IMR-90 (cell line): ENCODE data around the gene HECTD1. TPM values are rescaled to one million over a fixed set of nuclear protein-coding genes. Genes with fewer than 3 reads are reported as not detected.
A peak's percentile ranks its signal among the peaks of the same experiment; 100 is the strongest.

Experiments
- ATAC-seq: fragments of 200-7000 bp; cut with Tn5 transposase; 2 replicates; pipeline ENCODE4 v1.9.1; 2020; ENCODE audit warnings: low read depth, mild to moderate bottlenecking, moderate library complexity
- BruUV-seq: library from RNA; stranded (reverse); fragments of 400-500 nt; replicated peaks from 2 replicates; lab custom pipeline; 2021; lab: Mats Ljungman, UMichigan
- CTCF ChIA-PET: fragments of 300-600 bp; formaldehyde crosslinking; extraction: SDS; loops from one replicate; lab custom pipeline; 2021; ENCODE audit warnings: antibody characterized with exemption; lab: Yijun Ruan, JAX
- POLR2A ChIA-PET: fragments of 300-600 bp; sonication (Branson Sonifier 250); formaldehyde crosslinking; loops from one replicate; lab custom pipeline; 2022; ENCODE audit warnings: antibody characterized with exemption; ENCODE audit not compliant: unreplicated experiment; lab: Charles Lee
- DNase-seq: peaks from one replicate; pipeline ENCODE4 v3.0.0; 2013
- H2AFZ ChIP-seq: replicated peaks from 2 replicates; pipeline ENCODE3; 2013; ENCODE audit warnings: low read length, mild to moderate bottlenecking; ENCODE audit not compliant: poor library complexity
- H2AK5ac ChIP-seq: 2 replicates; pipeline ENCODE4 v1.6.1; 2013; ENCODE audit warnings: low read depth, low read length, inconsistent platforms
- H2AK9ac ChIP-seq: replicated peaks from 2 replicates; pipeline ENCODE3; 2013; ENCODE audit warnings: mild to moderate bottlenecking, low read depth, low read length, moderate library complexity; ENCODE audit not compliant: poor library complexity
- H2BK120ac ChIP-seq: 2 replicates; pipeline ENCODE4 v1.6.1; 2013; ENCODE audit warnings: low read depth, low read length, inconsistent platforms
- H2BK15ac ChIP-seq: 3 replicates; pipeline ENCODE4 v1.6.1; 2013; ENCODE audit warnings: low read depth, low read length, inconsistent platforms
- H2BK20ac ChIP-seq: 2 replicates; pipeline ENCODE4 v1.6.1; 2013; ENCODE audit warnings: low read depth, mild to moderate bottlenecking, inconsistent platforms, low read length, moderate library complexity
- H2BK5ac ChIP-seq: 2 replicates; pipeline ENCODE4 v1.6.1; 2013; ENCODE audit warnings: mild to moderate bottlenecking, low read depth, low read length, inconsistent platforms; ENCODE audit not compliant: poor library complexity, severe bottlenecking
- H3K14ac ChIP-seq: replicated peaks from 2 replicates; pipeline ENCODE4 v1.6.1; 2013; ENCODE audit warnings: low read depth, low read length, inconsistent platforms
- H3K18ac ChIP-seq: 2 replicates; pipeline ENCODE4 v1.6.1; 2013; ENCODE audit warnings: low read depth, low read length, control low read depth
- H3K23ac ChIP-seq: 2 replicates; pipeline ENCODE4 v1.6.1; 2013; ENCODE audit warnings: low read depth, low read length, inconsistent platforms
- H3K27ac ChIP-seq: 2 replicates; pipeline ENCODE4 v1.5.1; 2013; ENCODE audit warnings: mild to moderate bottlenecking, control low read depth, low read length; ENCODE audit not compliant: insufficient read depth
- H3K27me3 ChIP-seq: 2 replicates; pipeline ENCODE4 v1.6.1; 2013; ENCODE audit warnings: low read length; ENCODE audit not compliant: control insufficient read depth, insufficient read depth
- H3K36me3 ChIP-seq: 2 replicates; pipeline ENCODE4 v1.6.1; 2013; ENCODE audit warnings: low read length, mixed read lengths; ENCODE audit not compliant: control insufficient read depth, insufficient read depth
- H3K4ac ChIP-seq: 2 replicates; pipeline ENCODE4 v1.6.1; 2013; ENCODE audit warnings: low read depth, low read length, inconsistent platforms
- H3K4me1 ChIP-seq: 2 replicates; pipeline ENCODE4 v1.6.1; 2013; ENCODE audit warnings: low read length, mixed read lengths; ENCODE audit not compliant: control insufficient read depth, insufficient read depth
- H3K4me2 ChIP-seq: 2 replicates; pipeline ENCODE4 v1.6.1; 2013; ENCODE audit warnings: low read depth, mild to moderate bottlenecking, control low read depth, low read length, moderate library complexity
- H3K4me3 ChIP-seq: 2 replicates; pipeline ENCODE4 v1.5.1; 2013; ENCODE audit warnings: low read depth, mild to moderate bottlenecking, control low read depth, low read length, moderate library complexity; ENCODE audit not compliant: insufficient read depth
- H3K56ac ChIP-seq: 2 replicates; pipeline ENCODE4 v1.6.1; 2013; ENCODE audit warnings: low read length, inconsistent platforms; ENCODE audit not compliant: insufficient read depth; ENCODE audit errors: extremely low read depth
- H3K79me1 ChIP-seq, 2 experiments: 2 replicates each; pipeline ENCODE4 v1.6.1; 2013; ENCODE audit warnings: low read length in 2 of 2, inconsistent platforms in 1 of 2, low read depth in 1 of 2
- H3K9ac ChIP-seq: 2 replicates; pipeline ENCODE4 v1.6.1; 2013; ENCODE audit warnings: low read depth, low read length, control low read depth
- H3K9me1 ChIP-seq: 2 replicates; pipeline ENCODE4 v1.6.1; 2013; ENCODE audit warnings: low read length, inconsistent platforms; ENCODE audit not compliant: insufficient read depth
- H3K9me3 ChIP-seq: 2 replicates; pipeline ENCODE4 v1.6.1; 2013; ENCODE audit warnings: low read length; ENCODE audit not compliant: control insufficient read depth, insufficient read depth
- H4K20me1 ChIP-seq: 2 replicates; pipeline ENCODE4 v1.6.1; 2013; ENCODE audit warnings: low read length, inconsistent platforms; ENCODE audit not compliant: insufficient read depth
- H4K5ac ChIP-seq: 2 replicates; pipeline ENCODE4 v1.6.1; 2013; ENCODE audit warnings: mild to moderate bottlenecking, low read depth, low read length, control low read depth
- H4K8ac ChIP-seq, 2 experiments: 2 replicates each; pipeline ENCODE4 v1.6.1; 2013; ENCODE audit warnings: low read depth in 2 of 2, low read length in 2 of 2, control low read depth in 1 of 2, inconsistent platforms in 1 of 2
- H4K91ac ChIP-seq: 2 replicates; pipeline ENCODE4 v1.6.1; 2013; ENCODE audit warnings: low read depth, low read length, inconsistent platforms; ENCODE audit not compliant: insufficient read depth
- BHLHE40 ChIP-seq: fragments of 150-350 bp; IDR thresholded peaks from 2 replicates; pipeline ENCODE4 v1.6.1; 2016; ENCODE audit warnings: mild to moderate bottlenecking, low read depth, low read length
- CEBPB ChIP-seq: IDR thresholded peaks from 2 replicates; pipeline ENCODE4 v1.6.1; 2012; ENCODE audit warnings: low read depth, low read length, improper control_type of control experiment
- CHD1 ChIP-seq: IDR thresholded peaks from 2 replicates; pipeline ENCODE4 v1.6.1; 2012; ENCODE audit warnings: low read depth, low read length, improper control_type of control experiment
- ELK1 ChIP-seq: fragments of 150-350 bp; IDR thresholded peaks from 2 replicates; pipeline ENCODE4 v1.6.1; 2016; ENCODE audit warnings: low read depth, mild to moderate bottlenecking, low read length, moderate library complexity, borderline replicate concordance
- FOS ChIP-seq: fragments of 150-350 bp; IDR thresholded peaks from 2 replicates; pipeline ENCODE4 v1.6.1; 2016; ENCODE audit warnings: low read depth, low read length
- MAFK ChIP-seq: IDR thresholded peaks from 2 replicates; pipeline ENCODE4 v1.6.1; 2012; ENCODE audit warnings: low read depth, low read length, improper control_type of control experiment
- MAZ ChIP-seq: IDR thresholded peaks from 2 replicates; pipeline ENCODE4 v1.6.1; 2012; ENCODE audit warnings: low read depth, mild to moderate bottlenecking, low read length, improper control_type of control experiment, moderate library complexity, borderline replicate concordance
- MXI1 ChIP-seq: IDR thresholded peaks from 2 replicates; pipeline ENCODE4 v1.6.1; 2012; ENCODE audit warnings: low read depth, mild to moderate bottlenecking, low read length, moderate library complexity, borderline replicate concordance
- NFE2L2 ChIP-seq: fragments of 150-350 bp; IDR thresholded peaks from 2 replicates; pipeline ENCODE4 v1.6.1; 2016; ENCODE audit warnings: low read depth, mild to moderate bottlenecking, low read length
- POLR2A ChIP-seq: IDR thresholded peaks from 2 replicates; pipeline ENCODE4 v1.6.1; 2012; ENCODE audit warnings: mild to moderate bottlenecking, low read depth, low read length
- RAD21 ChIP-seq: IDR thresholded peaks from 2 replicates; pipeline ENCODE4 v1.6.1; 2012; ENCODE audit warnings: low read length, improper control_type of control experiment
- RCOR1 ChIP-seq: IDR thresholded peaks from 2 replicates; pipeline ENCODE4 v1.6.1; 2012; ENCODE audit warnings: mild to moderate bottlenecking, low read length, improper control_type of control experiment; ENCODE audit not compliant: insufficient replicate concordance
- RFX5 ChIP-seq: IDR thresholded peaks from 2 replicates; pipeline ENCODE4 v1.8.0; 2012; ENCODE audit warnings: low read depth, mild to moderate bottlenecking, low read length, moderate library complexity
- SMC3 ChIP-seq: fragments of 150-350 bp; IDR thresholded peaks from 2 replicates; pipeline ENCODE4 v1.6.1; 2016; ENCODE audit warnings: low read depth, mild to moderate bottlenecking, antibody characterized with exemption, low read length, moderate library complexity
- WGBS, 2 experiments: methylation state at CpG; one replicate each; pipeline versions ENCODE4 v1.1.5 to v1.1.7; 2013; ENCODE audit warnings: missing lambda C conversion rate in 2 of 2; ENCODE audit not compliant: insufficient read length in 1 of 2; ENCODE audit errors: extremely low coverage in 2 of 2; 5-methylcytosine and 5-hydroxymethylcytosine counted together
- dilution Hi-C: fragments of 300-500 bp; cut with HindIII; formaldehyde crosslinking; loops from one replicate; pipeline ENCODE4 v1.14.3; 2018; ENCODE audit warnings: low sequenced_read_pairs; ENCODE audit not compliant: unreplicated experiment
- in situ Hi-C: fragments of 300-500 bp; cut with MboI; formaldehyde crosslinking; loops from 3 replicates; pipeline ENCODE4 v1.14.3; 2019; ENCODE audit warnings: low sequenced_read_pairs, inconsistent platforms, mixed read lengths
- intact Hi-C: fragments of 100-400 bp; cut with micrococcal nuclease; formaldehyde crosslinking; loops from 2 replicates; pipeline ENCODE4 v1.10.0; 2022
- polyA plus RNA-seq, 3 experiments: library from polyadenylated mRNA; depleted of rRNA; stranded (reverse); fragments of >200 nt; gene quantifications; 2 replicates each; pipeline ENCODE4 v1.2.3, GENCODE V29; 2012; ENCODE audit warnings: low replicate concordance in 1 of 3
- total RNA-seq: library from RNA; depleted of rRNA; stranded (reverse); fragments of >200 nt; gene quantifications from 2 replicates; pipeline ENCODE4 v1.2.3, GENCODE V29; 2012
- TF ChIP-seq, protein P1 (sequence below): fragments of 150-350 bp; IDR thresholded peaks from 2 replicates; pipeline ENCODE4 v1.6.1; 2017; ENCODE audit warnings: mild to moderate bottlenecking, antibody characterized with exemption, low read length, low read depth
- TF ChIP-seq, protein P2 (sequence below): conservative IDR thresholded peaks from 2 replicates; pipeline ENCODE4 v1.5.1; 2012; ENCODE audit warnings: mild to moderate bottlenecking, low read depth, low read length, improper control_type of control experiment

Gene HECTD1
- total and polyA plus RNA-seq, 2 of the 4 experiments (the other 2 are of a cell fraction) = 48.5 to 228 TPM

- no peak overlapping the region for H3K56ac ChIP-seq
- H4K5ac ChIP-seq = no peak overlapping the region
- in situ Hi-C loops (loop anchor here (5.0 kb wide), 1 partner anchor 106 kb away; no protein-coding TSS in a partner anchor), dilution Hi-C loops (no loop called here), intact Hi-C loops (no loop called here)
- no peak overlapping the region; the same call in 1 of the 2 replicates for H2BK120ac ChIP-seq
- TF ChIP-seq NFE2L2 (no peak), FOS (no peak), RCOR1 (no peak), MAZ (no peak), RFX5 (no peak), MAFK (no peak), CHD1 (no peak), ELK1 (no peak), BHLHE40 (no peak), CEBPB (no peak), SMC3 (no peak), MXI1 (no peak), POLR2A (no peak), RAD21 (no peak)
- TF ChIP-seq, protein P1, sequence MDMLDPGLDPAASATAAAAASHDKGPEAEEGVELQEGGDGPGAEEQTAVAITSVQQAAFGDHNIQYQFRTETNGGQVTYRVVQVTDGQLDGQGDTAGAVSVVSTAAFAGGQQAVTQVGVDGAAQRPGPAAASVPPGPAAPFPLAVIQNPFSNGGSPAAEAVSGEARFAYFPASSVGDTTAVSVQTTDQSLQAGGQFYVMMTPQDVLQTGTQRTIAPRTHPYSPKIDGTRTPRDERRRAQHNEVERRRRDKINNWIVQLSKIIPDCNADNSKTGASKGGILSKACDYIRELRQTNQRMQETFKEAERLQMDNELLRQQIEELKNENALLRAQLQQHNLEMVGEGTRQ = no peak
- TF ChIP-seq, protein P2, sequence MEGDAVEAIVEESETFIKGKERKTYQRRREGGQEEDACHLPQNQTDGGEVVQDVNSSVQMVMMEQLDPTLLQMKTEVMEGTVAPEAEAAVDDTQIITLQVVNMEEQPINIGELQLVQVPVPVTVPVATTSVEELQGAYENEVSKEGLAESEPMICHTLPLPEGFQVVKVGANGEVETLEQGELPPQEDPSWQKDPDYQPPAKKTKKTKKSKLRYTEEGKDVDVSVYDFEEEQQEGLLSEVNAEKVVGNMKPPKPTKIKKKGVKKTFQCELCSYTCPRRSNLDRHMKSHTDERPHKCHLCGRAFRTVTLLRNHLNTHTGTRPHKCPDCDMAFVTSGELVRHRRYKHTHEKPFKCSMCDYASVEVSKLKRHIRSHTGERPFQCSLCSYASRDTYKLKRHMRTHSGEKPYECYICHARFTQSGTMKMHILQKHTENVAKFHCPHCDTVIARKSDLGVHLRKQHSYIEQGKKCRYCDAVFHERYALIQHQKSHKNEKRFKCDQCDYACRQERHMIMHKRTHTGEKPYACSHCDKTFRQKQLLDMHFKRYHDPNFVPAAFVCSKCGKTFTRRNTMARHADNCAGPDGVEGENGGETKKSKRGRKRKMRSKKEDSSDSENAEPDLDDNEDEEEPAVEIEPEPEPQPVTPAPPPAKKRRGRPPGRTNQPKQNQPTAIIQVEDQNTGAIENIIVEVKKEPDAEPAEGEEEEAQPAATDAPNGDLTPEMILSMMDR = no peak
- H3K23ac ChIP-seq = no peak overlapping the region
- H3K14ac ChIP-seq = no peak overlapping the region
- no peak overlapping the region; the same call in 1 of the 2 replicates for H2BK20ac ChIP-seq
- H3K4me3 ChIP-seq = no peak overlapping the region
- H4K8ac ChIP-seq = no peak overlapping the region
- ATAC-seq = no peak
- POLR2A ChIA-PET = no interaction called here
- 94% methylated on average over 2 of the region's 3 CpGs; no CpG with 5 or more reads in 1 of the 2 experiments for WGBS, 2 experiments
- H2BK15ac ChIP-seq = 0 out of 3 replicates have a peak overlapping the region, but pooled peaks have one; percentile 8
- DNase-seq = no peak
- peaks cover 0 to 3% of the 10 kb centered on the region in 2 experiments; a peak in 2 of 4 replicates for H3K79me1 ChIP-seq
- H3K36me3 ChIP-seq = no peaks in the 10 kb centered on the region
- no peak overlapping the region for H2AK9ac ChIP-seq
- H3K4me1 ChIP-seq = no peaks in the 10 kb centered on the region
- no peak overlapping the region for H3K27ac ChIP-seq
- H3K9me1 ChIP-seq = peaks cover 3% of the 10 kb centered on the region
- no peak overlapping the region; the same call in 1 of the 2 replicates for H3K4ac ChIP-seq
- no peaks in the 10 kb centered on the region for H3K27me3 ChIP-seq
- no peak overlapping the region for H2AFZ ChIP-seq
- CTCF ChIA-PET = interaction anchor here (0.6 kb wide), 1 partner anchor 251 kb away, joined by 3 read pairs; no protein-coding TSS in a partner anchor
- H2AK5ac ChIP-seq = no peak overlapping the region
- H3K18ac ChIP-seq = no peak overlapping the region
- no peak overlapping the region for H2BK5ac ChIP-seq
- H4K20me1 ChIP-seq = no peaks in the 10 kb centered on the region
- H3K9ac ChIP-seq = no peak overlapping the region
- H3K4me2 ChIP-seq = no peak overlapping the region
- H3K9me3 ChIP-seq = no peaks in the 10 kb centered on the region
- no peak overlapping the region for H4K91ac ChIP-seq
- BruUV-seq = no TSS peak
These were observed 123.8 kb downstream of the HECTD1 start for GRCh38 chr14:31083781-31084180.
